Duodenal mucosa (tissue), 2 donors: ENCODE data around the gene YKT6.

ENCODE experiments used
- H3K27ac ChIP-seq: one replicate; pipeline ENCODE4 v1.7.0; 2013; ENCODE audit warnings: low read depth, low read length
- H3K27me3 ChIP-seq, 2 donors: one replicate each; pipeline ENCODE4 v1.7.0; 2013; ENCODE audit warnings: low read length in 2 of 2, control low read depth in 1 of 2; ENCODE audit not compliant: insufficient read depth in 2 of 2, control insufficient read depth in 1 of 2
- H3K36me3 ChIP-seq, 2 donors: one replicate each; pipeline ENCODE4 v1.7.0; 2013; ENCODE audit warnings: low read length in 2 of 2, control low read depth in 1 of 2; ENCODE audit not compliant: insufficient read depth in 2 of 2, control insufficient read depth in 1 of 2
- H3K4me1 ChIP-seq, 2 donors: one replicate each; pipeline ENCODE4 v1.7.0; 2013; ENCODE audit warnings: low read length in 2 of 2, control low read depth in 1 of 2; ENCODE audit not compliant: insufficient read depth in 2 of 2, control insufficient read depth in 1 of 2
- H3K4me3 ChIP-seq, 2 donors: one replicate each; pipeline ENCODE4 v1.7.0; 2013; ENCODE audit warnings: low read length in 2 of 2, low read depth in 1 of 2
- H3K9ac ChIP-seq, 2 donors: one replicate each; pipeline ENCODE4 v1.7.0; 2013; ENCODE audit warnings: low read length in 2 of 2, low read depth in 1 of 2
- H3K9me3 ChIP-seq, 2 donors: one replicate each; pipeline ENCODE4 v1.7.0; 2013; ENCODE audit warnings: low read length in 2 of 2, control low read depth in 1 of 2; ENCODE audit not compliant: control insufficient read depth in 1 of 2

Gene YKT6

DNA sequence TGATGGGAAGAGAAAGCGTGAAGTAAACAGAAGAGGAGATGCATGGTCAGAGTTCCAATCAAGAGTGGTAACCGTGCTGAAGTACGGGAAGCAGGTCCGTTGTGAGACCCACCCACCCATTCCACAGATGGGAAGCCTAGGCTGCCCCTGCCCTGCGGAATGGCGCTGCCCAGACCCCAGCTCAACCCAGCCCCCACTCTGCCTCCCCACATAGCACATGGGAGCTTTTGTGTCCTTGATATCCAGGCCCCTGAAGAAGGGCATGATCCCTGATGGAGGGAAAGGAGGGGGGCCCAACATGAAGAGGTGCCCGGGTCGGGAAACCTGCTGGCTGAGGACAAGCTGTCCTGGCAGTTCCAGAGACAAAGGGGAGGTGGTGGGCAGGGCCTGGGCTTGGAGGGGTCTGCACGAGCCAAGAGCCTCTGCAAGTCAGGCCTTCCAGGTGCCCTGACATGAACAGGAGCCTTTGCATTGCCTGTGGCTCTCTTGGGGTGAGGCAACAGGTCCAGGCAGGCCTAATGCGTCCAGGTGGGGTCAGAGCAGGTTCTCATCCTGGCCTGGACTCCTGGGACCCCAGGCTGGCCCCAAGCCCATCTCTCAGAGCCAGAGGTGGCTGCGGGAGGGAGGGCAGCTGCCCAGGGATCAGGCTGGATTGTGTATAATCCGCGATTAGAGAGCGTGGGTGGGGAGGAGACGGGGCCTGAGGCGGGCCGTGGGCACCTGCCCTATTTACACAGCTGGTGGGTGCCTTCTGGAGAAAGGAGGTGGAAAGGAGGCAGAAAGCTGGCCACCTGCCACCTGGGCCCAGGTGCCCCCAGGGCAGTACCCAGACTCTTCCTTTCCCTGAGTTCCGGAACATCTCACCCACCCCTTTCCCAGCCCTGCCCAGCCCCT, 23.5 kb downstream of the YKT6 start:
- H3K27me3 ChIP-seq, result peaks cover 0 to 5% of the 10 kb centered on the region in 2 donors
- no peaks in the 10 kb centered on the region for H3K4me1 ChIP-seq
- H3K9ac ChIP-seq, result no peak overlapping the region
- H3K9me3 ChIP-seq, result no peaks in the 10 kb centered on the region
- H3K4me3 ChIP-seq, result no peak overlapping the region
- no peak overlapping the region for H3K27ac ChIP-seq
- no peaks in the 10 kb centered on the region for H3K36me3 ChIP-seq

DNA sequence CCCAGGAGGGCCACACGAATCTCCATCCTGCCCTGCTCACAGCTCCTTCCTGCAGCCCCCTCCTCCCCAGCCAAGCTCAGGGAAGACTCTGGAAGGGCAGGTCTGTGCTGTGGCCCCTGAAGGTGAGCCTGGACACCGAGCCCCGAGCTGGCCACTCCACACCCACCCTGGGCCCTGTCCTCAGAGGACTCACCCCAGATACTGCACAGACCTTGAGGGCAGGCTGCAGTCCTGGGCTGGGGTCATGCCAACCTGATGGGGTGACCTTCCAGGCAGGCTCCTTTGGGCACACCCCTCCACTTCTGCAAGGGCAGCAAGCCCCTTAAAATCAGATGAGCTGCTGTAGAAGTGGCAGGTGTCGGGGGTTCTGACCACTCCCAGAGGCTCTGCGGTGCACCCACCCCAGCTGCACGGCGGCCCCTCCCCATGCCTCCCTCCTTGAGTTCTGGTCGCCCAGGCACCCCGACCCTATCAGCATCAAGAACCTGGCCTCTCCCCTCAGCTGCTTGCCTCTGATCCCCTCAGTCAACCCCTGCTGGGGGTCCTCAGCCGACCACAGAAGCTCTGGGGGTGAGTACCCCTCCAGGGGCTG, 24.3 kb downstream of the YKT6 start:
- H3K4me1 ChIP-seq, result no peaks in the 10 kb centered on the region
- H3K4me3 ChIP-seq, result no peak overlapping the region
- no peak overlapping the region for H3K27ac ChIP-seq
- no peaks in the 10 kb centered on the region for H3K9me3 ChIP-seq
- no peak overlapping the region for H3K9ac ChIP-seq
- peaks cover 0 to 5% of the 10 kb centered on the region in 2 donors for H3K27me3 ChIP-seq
- H3K36me3 ChIP-seq, result no peaks in the 10 kb centered on the region

DNA sequence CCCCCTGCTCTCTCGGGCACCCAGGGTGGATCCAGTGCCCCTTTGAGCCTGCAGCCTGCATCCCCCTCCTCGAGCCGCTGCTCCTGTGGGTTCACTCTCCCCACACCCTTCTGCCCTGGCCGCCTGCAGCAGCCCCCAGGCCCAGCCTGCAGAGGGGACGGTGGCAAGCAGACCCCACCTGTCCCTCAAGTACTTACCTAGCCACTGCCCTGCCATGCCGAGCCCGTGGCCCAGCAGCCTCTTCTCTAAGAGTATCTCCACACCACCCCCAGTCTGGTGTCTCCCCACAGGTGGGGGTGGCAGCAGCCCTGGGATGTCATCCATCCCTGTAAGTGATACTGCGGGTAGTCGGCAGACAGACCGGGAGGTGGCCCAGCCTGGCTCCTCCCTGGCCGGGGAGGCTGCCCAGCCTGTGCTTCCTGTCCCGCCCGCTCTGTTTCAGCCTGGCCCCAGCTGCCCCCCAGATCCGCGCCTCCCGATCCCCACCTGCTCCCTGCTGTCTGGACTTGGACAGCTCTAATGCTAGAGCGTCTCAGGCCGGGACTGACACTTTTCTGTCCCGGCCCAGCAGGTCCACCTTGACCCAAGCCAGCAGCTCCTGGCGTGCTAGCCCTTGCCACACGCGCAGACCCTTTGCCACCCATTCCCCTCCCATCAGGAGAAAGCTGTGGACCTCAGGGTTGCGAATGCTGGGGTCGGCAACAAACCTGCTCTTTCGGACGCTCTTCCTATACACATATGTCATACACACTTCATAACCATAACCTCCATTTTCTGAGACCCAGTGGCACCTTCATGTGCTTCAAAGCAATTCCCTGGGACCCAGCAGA, 25.0 kb downstream of the YKT6 start:
- H3K4me1 ChIP-seq, result no peaks in the 10 kb centered on the region
- no peak overlapping the region for H3K9ac ChIP-seq
- H3K36me3 ChIP-seq, result no peaks in the 10 kb centered on the region
- no peaks in the 10 kb centered on the region for H3K9me3 ChIP-seq
- no peak overlapping the region for H3K4me3 ChIP-seq
- H3K27me3 ChIP-seq, result peaks cover 0 to 5% of the 10 kb centered on the region in 2 donors
- no peak overlapping the region for H3K27ac ChIP-seq

DNA sequence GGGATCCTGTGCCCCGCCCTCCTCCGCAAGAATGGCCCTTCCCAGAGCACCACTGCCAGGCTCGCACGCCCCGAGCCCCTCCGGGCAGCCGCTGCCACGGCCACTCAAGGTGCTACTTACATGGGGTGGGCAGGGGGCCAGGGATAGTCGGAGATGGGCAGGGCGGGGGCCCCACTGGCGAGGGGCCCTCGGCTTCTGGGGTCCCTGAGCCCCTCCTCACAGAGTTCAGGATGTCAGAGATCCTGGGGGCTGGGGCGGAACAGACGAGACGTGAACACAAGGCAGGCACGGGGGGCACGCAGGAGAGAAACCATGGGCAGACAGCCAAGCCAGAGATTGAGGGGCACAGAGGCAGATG, 25.6 kb downstream of the YKT6 start:
- H3K9me3 ChIP-seq, result no peaks in the 10 kb centered on the region
- no peak overlapping the region for H3K27ac ChIP-seq
- no peak overlapping the region for H3K9ac ChIP-seq
- H3K4me1 ChIP-seq, result no peaks in the 10 kb centered on the region
- H3K27me3 ChIP-seq, result peaks cover 0 to 5% of the 10 kb centered on the region in 2 donors
- H3K4me3 ChIP-seq, result no peak overlapping the region
- H3K36me3 ChIP-seq, result no peaks in the 10 kb centered on the region

DNA sequence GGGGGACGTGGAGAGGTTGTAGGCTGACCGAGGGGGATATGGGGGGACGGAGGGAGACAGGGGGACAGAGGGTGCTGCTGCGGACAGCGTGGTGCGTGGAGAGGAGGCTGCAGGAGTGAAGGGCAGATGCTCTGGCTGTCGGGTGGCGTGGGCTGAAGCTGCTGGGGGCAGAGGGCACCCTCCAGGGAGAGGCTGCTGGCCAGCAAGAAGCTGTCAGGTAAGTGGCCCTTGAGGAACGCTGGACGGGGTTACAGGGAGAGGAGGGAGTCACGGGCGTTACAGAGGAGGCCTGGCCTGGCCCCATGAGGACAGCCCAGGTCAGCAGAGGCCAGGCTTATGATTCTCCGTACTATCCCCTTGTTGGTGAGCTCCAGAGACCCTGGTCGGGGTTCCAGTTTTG, 27.1 kb downstream of the YKT6 start:
- Histone ChIP-seq H3K27me3 (peaks cover 0 to 5% of the 10 kb centered on the region in 2 donors), H3K9me3 (no peaks in the 10 kb centered on the region), H3K27ac (no peak overlapping the region), H3K4me3 (no peak overlapping the region), H3K9ac (no peak overlapping the region), H3K36me3 (no peaks in the 10 kb centered on the region), H3K4me1 (no peaks in the 10 kb centered on the region)

DNA sequence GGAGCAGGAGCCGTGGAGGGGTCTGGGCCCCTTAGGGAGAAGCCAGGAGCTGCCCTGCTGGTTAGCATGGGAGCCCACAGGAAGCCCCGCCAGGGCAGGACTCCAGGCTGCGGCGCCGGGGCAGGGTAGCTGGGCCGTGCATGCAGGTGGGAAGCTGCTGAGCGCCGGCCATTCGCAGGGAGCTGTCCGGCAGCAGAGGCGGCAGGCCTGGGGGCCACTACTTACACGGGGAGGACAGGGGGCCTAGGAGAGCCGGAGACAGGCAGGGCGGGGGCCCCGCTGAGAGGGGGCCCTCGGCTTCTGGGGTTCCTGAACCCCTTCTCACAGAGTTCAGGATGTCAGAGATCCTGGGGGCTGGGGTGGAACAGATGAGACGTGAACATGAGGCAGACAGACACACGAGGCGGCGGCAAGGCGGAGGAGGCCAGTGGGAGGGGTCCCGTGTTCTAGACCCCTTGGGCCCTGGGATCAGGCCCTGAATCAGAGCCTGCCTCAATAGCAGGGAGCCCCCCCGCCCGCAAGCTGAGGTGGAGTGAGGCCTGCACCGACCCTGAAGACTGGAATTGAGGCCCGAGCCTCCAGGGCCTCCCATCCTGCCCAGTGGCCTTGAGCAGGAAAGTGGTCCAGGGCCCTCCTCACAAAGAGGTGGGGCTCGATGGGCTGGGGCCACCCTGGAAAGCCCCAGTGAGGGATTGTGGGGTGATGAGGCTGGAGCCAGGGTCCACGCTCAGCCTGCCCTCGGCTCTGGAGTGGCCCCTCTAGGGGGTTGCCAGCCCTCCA, 28.0 kb downstream of the YKT6 start:
- Histone ChIP-seq H3K9me3 (no peaks in the 10 kb centered on the region), H3K4me3 (no peak overlapping the region), H3K4me1 (no peaks in the 10 kb centered on the region), H3K36me3 (no peaks in the 10 kb centered on the region), H3K27ac (no peak overlapping the region), H3K9ac (no peak overlapping the region), H3K27me3 (peaks cover 0 to 5% of the 10 kb centered on the region in 2 donors)

DNA sequence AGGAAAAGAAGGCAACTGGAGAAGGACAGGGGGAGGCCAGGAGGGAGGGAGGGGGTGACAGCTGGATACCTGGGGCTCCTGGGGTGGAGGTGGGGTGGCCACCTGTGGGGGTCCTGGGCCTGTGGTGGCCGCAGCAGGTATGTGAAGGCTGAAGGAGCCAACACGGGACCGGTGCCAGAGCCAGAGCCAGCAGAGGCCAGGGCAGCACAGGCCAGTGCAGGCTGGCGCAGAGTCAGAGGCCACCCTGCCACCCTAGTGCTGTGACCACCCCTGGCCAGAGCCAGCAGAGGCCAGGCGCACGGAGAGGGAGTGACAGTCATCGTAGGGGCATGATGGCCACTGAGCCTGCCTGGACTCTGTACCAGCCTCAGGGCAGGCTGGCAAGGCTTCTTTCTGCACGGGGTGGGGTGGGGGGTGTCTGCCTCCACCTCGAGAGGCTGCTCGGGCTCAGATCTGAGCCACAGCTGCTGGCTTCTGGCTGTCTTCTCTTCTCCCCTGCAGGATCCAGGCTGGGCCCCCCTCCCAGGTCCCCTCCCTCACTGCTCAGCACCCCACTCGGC, 28.8 kb downstream of the YKT6 start:
- Histone ChIP-seq H3K9ac (no peak overlapping the region), H3K4me1 (no peaks in the 10 kb centered on the region), H3K27ac (no peak overlapping the region), H3K36me3 (no peaks in the 10 kb centered on the region), H3K9me3 (no peaks in the 10 kb centered on the region), H3K4me3 (no peak overlapping the region), H3K27me3 (peaks cover 0 to 5% of the 10 kb centered on the region in 2 donors)

DNA sequence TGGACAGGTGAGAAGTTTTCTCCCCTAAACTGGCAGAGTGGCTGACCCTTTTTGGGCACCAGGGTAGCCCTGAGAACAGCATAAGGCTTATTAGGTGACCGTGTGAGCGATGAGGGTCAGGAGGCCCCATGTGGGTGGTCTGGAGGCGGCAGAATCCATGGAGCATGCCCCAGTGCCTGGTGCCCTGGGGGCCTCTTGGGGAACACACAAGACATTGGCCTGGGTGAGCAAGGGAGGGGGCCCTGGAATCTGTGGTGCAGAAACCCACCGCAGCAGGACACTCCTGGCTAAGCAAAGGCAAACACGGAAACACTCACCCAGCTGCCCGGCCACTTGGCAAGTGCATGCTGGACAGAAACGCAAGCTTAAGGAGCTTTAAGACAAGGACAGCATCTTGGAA, 29.5 kb downstream of the YKT6 start:
- Histone ChIP-seq H3K4me1 (no peaks in the 10 kb centered on the region), H3K4me3 (no peak overlapping the region), H3K27ac (no peak overlapping the region), H3K9ac (no peak overlapping the region), H3K9me3 (no peaks in the 10 kb centered on the region), H3K27me3 (peaks cover 0 to 5% of the 10 kb centered on the region in 2 donors), H3K36me3 (no peaks in the 10 kb centered on the region)

DNA sequence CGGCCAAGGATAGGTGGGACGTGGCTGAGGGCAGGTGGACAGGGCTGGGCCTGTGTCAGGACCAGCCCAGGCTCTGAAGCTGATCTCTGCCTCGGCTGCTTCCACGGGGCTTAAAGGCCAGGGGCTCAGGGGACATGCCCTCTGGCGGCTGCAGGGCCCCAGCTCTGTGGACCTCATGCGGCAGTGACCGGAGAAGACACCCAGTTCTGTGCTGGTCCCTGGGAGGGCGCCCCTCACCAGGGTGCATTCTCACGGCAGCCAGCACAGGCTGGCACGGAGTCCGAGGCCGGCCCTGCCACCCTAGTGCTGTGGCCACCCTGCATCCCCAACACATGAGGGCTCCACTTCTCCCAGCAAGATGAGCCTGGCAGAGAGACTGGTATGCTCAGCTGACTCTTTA, 30.3 kb downstream of the YKT6 start:
- H3K4me1 ChIP-seq, result no peaks in the 10 kb centered on the region

More for the DNA sequence above, 30.3 kb downstream of the YKT6 start:
- Histone ChIP-seq H3K27me3 (peaks cover 0 to under 1% of the 10 kb centered on the region in 2 donors), H3K9ac (no peak overlapping the region), H3K4me3 (no peak overlapping the region), H3K9me3 (no peaks in the 10 kb centered on the region), H3K36me3 (no peaks in the 10 kb centered on the region), H3K27ac (no peak overlapping the region)
